ENCODE data around the gene STAG3. TPM values are rescaled to one million over a fixed set of nuclear protein-coding genes. Genes with fewer than 3 reads are reported as not detected.
A peak's percentile ranks its signal among the peaks of the same experiment; 100 is the strongest.
"Not testable (repeated sequence)": the region's sequence is repeated elsewhere in the genome, so short reads cannot be mapped to it uniquely, and the experiment has no call there.

STAG3 gene, protein sequence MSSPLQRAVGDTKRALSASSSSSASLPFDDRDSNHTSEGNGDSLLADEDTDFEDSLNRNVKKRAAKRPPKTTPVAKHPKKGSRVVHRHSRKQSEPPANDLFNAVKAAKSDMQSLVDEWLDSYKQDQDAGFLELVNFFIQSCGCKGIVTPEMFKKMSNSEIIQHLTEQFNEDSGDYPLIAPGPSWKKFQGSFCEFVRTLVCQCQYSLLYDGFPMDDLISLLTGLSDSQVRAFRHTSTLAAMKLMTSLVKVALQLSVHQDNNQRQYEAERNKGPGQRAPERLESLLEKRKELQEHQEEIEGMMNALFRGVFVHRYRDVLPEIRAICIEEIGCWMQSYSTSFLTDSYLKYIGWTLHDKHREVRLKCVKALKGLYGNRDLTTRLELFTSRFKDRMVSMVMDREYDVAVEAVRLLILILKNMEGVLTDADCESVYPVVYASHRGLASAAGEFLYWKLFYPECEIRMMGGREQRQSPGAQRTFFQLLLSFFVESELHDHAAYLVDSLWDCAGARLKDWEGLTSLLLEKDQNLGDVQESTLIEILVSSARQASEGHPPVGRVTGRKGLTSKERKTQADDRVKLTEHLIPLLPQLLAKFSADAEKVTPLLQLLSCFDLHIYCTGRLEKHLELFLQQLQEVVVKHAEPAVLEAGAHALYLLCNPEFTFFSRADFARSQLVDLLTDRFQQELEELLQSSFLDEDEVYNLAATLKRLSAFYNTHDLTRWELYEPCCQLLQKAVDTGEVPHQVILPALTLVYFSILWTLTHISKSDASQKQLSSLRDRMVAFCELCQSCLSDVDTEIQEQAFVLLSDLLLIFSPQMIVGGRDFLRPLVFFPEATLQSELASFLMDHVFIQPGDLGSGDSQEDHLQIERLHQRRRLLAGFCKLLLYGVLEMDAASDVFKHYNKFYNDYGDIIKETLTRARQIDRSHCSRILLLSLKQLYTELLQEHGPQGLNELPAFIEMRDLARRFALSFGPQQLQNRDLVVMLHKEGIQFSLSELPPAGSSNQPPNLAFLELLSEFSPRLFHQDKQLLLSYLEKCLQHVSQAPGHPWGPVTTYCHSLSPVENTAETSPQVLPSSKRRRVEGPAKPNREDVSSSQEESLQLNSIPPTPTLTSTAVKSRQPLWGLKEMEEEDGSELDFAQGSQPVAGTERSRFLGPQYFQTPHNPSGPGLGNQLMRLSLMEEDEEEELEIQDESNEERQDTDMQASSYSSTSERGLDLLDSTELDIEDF
- 0.10 and 1.3 TPM in 2 replicates for total RNA-seq (2014; rRNA removed; shearing (Covaris generic))

DNA sequence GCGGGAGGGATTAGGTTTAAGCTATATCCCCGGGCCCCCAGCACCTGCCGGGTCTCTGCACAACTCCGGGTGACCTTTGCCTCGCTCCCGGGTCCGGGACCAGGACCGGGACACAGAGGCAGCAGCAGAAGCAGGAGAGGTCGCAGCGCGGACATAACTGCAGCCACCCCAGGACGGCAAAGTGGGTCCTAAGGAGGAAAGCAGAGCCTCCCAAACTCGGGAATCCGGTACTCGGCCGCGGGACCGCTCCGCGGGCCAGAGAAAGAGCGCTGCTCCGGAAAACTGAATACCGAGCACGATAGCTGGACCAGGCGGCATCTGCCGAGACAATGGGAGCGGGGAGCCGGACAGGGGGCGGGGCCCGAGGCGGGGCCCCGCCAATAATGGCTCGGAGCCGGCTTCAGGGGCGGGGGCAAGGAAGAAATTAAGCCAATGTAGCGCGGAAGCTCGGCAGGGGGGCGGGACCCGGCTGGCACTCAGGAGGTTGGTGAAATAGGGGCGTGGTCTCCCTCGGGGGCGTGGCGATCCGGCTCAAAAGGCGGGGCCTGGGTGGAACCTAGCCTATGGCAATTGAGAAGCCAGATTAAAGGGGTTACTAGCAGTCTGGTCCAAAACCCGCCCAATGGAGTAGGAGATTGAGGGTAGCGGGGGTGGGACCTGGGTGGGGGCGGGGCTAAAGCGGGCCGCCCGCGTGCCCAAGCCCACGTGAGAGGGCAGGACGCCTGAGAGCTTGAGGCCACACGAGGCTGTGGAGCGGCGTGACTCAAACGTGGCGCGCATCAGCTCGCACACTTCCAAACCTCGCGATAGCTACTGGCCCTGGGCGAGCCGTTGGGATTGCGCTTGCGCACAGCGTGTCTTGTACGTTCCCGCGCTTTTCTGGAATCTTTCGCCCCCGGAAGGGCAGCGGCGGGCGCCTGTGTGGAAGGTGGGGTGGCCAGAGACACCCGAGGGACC lies at the start of gene STAG3, which contains the start of gene GPC2:
Gene STAG3, plus strand, starts transcription at position 874 of the 957 bp plus-strand sequence. CDS start 2,639 bp downstream, outside the sequence.
Gene GPC2, minus strand, starts transcription at position 337 of the 957 bp plus-strand sequence. Its CDS starts 182 bp downstream, at position 155.
- no peaks in the 10 kb centered on the region for H3K27me3 ChIP-seq
- H3K4me3 ChIP-seq: peak within 1 kb of the TSS; percentile 83
- H3K27ac ChIP-seq: peak within 1 kb of the TSS; percentile 45
- peaks cover 8% of the 10 kb centered on the region for H3K36me3 ChIP-seq
- H3K9me3 ChIP-seq (replicated peaks): no peaks in the 10 kb centered on the region
- H3K4me1 ChIP-seq: 0 out of 2 replicates have a peak, but pooled peaks cover 3% of the 10 kb centered on the region
- DNase-seq: peak; percentile 99

DNA sequence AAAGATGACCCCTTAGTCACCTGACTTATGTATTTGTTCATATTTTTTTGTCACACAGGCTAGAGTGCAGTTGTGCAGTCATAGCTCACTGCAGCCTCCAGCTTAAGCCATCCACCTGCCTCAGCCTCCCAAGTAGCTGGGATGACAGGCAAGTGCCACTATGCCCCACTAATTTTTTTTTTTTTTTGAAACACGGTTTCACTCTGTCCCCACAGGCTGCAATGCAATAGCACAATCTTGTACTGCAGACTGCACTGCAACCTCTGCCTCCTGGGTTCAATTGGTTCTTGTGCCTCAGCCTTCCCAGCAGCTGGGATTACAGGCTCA lies 49.1 kb upstream of the STAG3 start:
- Histone ChIP-seq H3K27ac (no peak overlapping the region), H3K4me3 (no peak overlapping the region; the same call in 1 of the 2 replicates), H3K4me1 (no peaks in the 10 kb centered on the region), H3K9me3 (replicated peaks) (no peaks in the 10 kb centered on the region), H3K27me3 (peaks cover 6% of the 10 kb centered on the region; the same call in 1 of the 2 replicates), H3K36me3 (no peaks in the 10 kb centered on the region)
- no peak for DNase-seq

DNA sequence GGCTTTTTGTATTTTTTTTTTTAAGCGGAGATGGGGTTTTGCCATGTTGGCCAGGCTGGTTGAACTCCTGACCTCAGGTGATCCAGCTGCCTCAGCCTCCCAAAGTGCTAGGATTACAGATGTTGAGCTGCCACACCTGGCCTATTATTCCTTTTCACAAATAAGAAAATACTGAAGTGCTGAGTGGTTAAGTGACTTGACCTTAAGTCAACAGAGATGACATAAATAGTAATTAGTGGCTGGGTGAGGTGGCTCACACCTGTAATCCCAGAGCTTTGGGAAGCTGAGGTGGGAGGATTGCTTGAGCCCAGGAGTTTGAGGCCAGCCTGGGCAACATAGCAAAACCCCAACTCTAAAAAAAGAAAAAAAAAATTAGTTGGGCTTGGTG lies 47.5 kb upstream of the STAG3 start:
- not testable (repeated sequence) for H3K9me3 ChIP-seq (replicated peaks); DNase-seq; H3K4me3 ChIP-seq; H3K27me3 ChIP-seq; H3K4me1 ChIP-seq; H3K36me3 ChIP-seq; H3K27ac ChIP-seq

DNA sequence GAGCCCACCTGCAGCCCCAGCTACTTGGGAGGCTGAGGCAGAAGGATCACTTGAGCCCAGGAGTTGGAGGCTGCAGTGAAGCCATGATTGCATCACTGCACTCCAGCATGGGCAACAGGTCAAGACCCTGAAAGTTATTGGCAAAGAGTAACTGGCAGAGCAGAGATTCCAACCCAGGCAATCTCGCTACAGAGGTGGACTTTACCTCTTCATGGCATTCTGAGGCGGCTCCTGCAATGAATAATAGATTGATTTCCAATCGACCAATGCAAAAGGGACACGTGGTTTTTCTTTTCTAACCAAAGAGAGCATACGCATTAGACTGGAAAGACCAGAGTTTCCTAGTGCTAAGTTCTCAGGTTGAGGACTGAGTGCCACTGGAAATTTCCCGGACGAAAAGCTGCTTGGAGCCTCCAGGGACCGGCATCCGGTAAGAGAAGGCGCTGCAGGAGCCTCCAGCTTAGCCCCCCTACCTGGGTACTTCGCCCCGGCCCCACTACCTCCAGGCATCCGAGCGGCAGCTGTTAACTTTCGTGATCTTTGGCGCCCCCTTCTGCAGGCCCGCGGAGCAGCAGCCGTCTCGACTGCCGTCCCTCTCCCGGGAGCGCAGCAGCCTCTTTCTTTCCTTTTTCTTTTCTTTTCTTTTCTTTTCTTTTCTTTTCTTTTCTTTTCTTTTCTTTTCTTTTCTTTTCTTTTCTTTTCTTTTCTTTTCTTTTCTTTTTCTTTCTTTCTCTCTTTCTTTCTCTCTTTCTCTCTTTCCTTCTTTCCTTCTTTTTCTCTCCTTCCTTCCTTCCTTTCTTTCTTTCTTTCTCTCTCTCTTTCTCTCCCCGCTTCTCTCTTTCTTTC lies 46.9 kb upstream of the STAG3 start:
- H3K27ac ChIP-seq: no peak overlapping the region
- no peaks in the 10 kb centered on the region for H3K36me3 ChIP-seq
- H3K4me3 ChIP-seq: no peak overlapping the region
- DNase-seq: peak; percentile 76 to 84
- no peaks in the 10 kb centered on the region for H3K9me3 ChIP-seq (replicated peaks)
- no peaks in the 10 kb centered on the region for H3K4me1 ChIP-seq
- H3K27me3 ChIP-seq: peaks cover 6% of the 10 kb centered on the region; the same call in 1 of the 2 replicates

DNA sequence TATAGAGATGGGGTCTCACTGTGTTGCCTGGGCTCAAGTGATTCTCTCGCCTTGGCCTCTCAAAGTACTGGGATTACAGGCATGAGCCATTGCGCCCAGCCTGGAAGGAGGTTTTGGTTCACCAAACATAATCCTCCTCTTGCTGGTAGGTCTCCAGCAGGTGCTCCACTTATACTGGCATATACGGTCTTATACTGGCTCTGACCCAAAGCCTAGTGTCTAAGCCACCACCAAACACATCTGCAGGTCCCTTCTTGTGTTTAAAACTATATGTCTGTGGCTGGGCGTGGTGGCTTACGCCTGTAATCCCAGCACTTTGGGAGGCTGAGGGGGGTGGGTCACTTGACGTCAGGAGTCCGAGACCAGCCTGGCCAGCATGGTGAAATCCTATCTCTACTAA lies 45.6 kb upstream of the STAG3 start:
- no peaks in the 10 kb centered on the region for H3K9me3 ChIP-seq (replicated peaks)
- H3K4me3 ChIP-seq: no peak overlapping the region
- peaks cover 6% of the 10 kb centered on the region; the same call in 1 of the 2 replicates for H3K27me3 ChIP-seq
- no peaks in the 10 kb centered on the region for H3K36me3 ChIP-seq
- no peak overlapping the region for H3K27ac ChIP-seq
- no peak for DNase-seq
- H3K4me1 ChIP-seq: no peaks in the 10 kb centered on the region

DNA sequence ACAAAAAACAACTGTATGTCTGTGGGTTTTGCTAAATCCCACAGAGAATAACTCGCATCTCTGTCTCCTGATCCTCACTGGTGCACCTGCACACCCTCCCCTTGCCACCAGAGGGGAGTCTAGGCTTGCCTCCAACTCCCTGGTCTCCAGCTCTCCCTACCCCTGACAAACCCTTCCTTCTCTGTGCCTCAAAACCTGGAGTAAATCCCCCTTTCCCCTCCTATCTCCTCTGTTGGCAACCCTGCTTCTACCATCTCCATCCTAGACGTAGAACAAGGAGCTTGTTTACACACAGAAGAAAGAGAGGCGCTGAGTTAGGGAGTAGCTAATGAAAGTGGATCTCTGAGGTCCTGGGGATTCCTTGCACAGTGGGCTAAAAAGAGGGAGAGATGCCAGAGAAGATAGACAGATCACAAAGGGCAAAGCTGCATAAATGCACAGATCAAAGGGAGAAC lies 45.0 kb upstream of the STAG3 start:
- Histone ChIP-seq H3K36me3 (no peaks in the 10 kb centered on the region), H3K27ac (no peak overlapping the region), H3K4me3 (no peak overlapping the region), H3K27me3 (peaks cover 6% of the 10 kb centered on the region; the same call in 1 of the 2 replicates), H3K9me3 (replicated peaks) (no peaks in the 10 kb centered on the region), H3K4me1 (no peaks in the 10 kb centered on the region)
- DNase-seq: peak; percentile 77 to 88

DNA sequence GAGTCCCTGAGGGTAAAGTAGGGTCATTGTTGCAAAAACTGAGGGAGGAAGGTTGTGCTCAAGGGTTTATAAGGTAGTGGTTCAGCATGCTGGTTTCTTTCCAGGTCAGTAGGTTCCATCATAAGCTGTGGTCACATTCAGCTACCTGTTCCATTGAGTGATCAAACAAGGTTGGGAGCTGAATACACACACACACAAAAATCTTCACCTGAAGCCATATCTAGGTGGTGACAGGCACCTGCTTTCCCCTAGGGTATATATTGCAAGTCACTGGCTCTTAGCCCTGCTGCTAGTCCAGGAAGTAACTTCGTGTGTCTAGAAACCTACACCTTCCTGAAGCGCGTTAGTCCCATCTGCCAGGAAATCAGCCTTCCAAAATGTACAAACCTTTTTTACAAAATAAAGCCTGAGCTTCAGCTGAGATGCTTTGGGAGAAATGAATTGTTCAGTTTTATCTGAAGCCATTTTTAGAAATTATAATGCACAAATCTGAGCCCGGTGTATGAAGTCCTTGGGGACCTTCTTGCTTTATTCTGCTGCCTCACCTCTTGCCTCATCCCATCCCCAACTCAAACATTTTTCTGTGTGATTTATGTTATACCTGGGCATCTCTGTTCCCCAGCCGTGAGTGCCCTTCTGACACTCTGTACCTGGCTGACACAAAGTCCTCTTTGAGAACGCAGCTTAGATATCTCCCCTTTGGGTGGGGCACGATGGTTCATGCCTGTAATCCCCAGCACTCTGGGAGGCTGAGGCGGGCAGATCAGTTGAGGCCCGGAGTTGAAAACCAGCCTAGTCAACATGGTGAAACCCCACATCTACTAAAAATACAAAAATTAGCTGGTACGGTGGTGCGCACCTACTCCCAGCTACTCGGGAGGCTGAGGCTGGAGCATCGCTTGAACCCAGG lies 39.6 kb upstream of the STAG3 start:
- Histone ChIP-seq H3K36me3 (no peaks in the 10 kb centered on the region), H3K27ac (no peak overlapping the region), H3K4me1 (no peaks in the 10 kb centered on the region), H3K9me3 (replicated peaks) (no peaks in the 10 kb centered on the region), H3K4me3 (no peak overlapping the region), H3K27me3 (peaks cover 2% of the 10 kb centered on the region; the same call in 1 of the 2 replicates)
- DNase-seq: no peak

DNA sequence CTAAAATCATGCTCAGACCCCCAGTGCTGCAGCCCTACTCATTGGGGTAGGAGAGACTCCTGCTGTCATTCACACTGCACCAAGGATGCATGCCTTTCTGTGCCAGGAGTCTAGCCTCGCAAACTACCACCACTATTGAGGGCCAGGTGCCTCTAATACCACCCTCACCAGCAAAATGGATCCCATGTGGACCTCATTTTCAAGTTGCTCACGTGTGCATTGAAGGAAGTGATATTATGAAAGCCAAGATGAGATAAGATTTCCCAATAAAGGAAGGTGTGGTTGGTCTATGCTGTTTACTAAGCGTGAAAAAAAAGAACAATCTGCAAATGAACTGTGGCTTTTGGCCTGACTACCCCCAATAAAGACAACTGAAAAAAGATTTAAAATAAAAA lies 36.2 kb upstream of the STAG3 start:
- Histone ChIP-seq H3K36me3 (no peaks in the 10 kb centered on the region), H3K4me3 (no peak overlapping the region), H3K27me3 (no peaks in the 10 kb centered on the region; the same call in 1 of the 2 replicates), H3K27ac (no peak overlapping the region), H3K4me1 (no peaks in the 10 kb centered on the region), H3K9me3 (replicated peaks) (no peaks in the 10 kb centered on the region)
- DNase-seq: no peak

DNA sequence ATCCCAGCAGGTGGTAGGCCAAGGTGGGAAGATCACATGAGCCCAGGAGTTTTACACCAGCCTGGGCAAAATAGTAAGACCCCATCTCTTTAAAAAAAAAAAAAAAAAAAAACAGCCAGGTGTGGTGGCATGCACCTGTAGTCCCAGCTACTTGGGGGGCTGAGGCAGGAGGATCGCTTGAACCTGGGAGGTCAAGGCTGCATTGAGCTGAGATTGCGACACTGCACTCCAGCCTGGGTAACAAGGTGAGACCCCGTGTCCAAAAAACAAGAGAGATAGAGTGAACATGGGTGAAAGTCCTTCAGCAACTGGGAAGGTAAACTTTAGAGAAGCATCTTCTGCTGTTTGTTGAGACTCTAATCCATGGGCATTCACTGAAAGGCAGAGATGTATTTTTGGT lies 35.3 kb upstream of the STAG3 start:
- Histone ChIP-seq H3K36me3 (no peaks in the 10 kb centered on the region), H3K27ac (no peak overlapping the region), H3K4me1 (no peaks in the 10 kb centered on the region), H3K27me3 (no peaks in the 10 kb centered on the region; the same call in 1 of the 2 replicates), H3K4me3 (no peak overlapping the region), H3K9me3 (replicated peaks) (no peaks in the 10 kb centered on the region)
- no peak for DNase-seq

DNA sequence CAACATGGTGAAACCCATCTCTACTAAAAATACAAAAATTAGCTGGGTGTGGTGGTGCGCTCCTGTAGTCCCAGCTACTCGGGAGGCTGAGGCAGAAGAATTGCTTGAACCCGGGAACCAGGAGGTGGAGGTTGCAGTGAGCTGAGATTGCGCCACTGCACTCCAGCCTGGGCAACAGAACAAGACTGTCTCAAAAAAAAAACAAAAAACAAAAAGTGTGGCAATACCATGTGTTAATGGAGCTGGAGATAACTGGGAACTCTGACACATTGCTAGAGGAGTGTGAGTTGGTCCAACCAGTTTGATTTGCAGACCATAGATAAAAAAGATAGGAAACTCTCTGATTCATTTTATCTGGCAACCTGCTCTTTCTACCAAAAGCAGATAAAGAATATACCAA lies 31.4 kb upstream of the STAG3 start:
- H3K36me3 ChIP-seq; DNase-seq; H3K4me3 ChIP-seq; H3K9me3 ChIP-seq (replicated peaks); H3K4me1 ChIP-seq; H3K27me3 ChIP-seq; H3K27ac ChIP-seq: not testable (repeated sequence)

DNA sequence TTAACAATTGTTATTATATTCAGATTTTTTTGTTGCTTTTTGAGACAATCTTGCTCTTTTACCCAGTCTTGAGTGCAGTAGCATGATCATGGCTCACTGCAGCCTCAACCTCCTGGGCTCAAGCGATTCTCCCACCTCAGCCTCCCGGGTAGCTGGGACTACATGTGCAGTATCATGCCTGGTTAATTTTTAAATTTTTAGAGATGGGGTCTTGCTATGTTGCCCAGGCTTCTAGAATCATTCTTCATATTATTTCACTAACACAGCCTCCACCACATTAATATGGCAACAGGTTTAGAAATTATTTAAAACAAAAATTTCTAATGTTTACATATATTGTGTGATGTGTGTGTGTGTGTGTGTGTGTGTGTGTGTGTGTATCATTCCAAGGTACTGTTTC lies 30.4 kb upstream of the STAG3 start:
- Histone ChIP-seq H3K9me3 (replicated peaks) (no peaks in the 10 kb centered on the region), H3K27me3 (no peaks in the 10 kb centered on the region; the same call in 1 of the 2 replicates), H3K27ac (no peak overlapping the region), H3K4me1 (no peaks in the 10 kb centered on the region), H3K4me3 (no peak overlapping the region), H3K36me3 (no peaks in the 10 kb centered on the region)
- DNase-seq: no peak

DNA sequence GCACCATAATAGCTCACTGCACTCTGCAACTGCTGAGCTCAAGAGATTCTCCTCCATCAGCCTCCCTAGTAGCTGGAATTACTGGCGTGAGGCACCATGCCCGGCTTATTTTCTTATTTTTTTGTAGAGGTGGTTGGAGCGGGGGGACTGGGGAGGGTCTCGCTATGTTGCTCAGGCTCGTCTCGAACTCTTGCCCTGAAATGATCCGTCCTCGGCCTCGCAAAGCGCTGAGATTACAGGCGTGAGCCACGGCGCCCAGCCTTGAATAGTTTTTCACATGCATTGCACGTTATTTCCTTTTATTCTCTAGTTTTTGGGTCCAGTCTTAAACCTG lies 29.5 kb upstream of the STAG3 start:
- no peaks in the 10 kb centered on the region for H3K36me3 ChIP-seq
- H3K4me3 ChIP-seq: peak overlapping the region; percentile 76
- no peaks in the 10 kb centered on the region for H3K27me3 ChIP-seq
- DNase-seq: no peak
- H3K9me3 ChIP-seq (replicated peaks): no peaks in the 10 kb centered on the region
- H3K4me1 ChIP-seq: no peaks in the 10 kb centered on the region
- no peak overlapping the region; the same call in 1 of the 2 replicates for H3K27ac ChIP-seq
